NCI-H146 treated with DMSO at 0.1 percent for 48 hours (cell line): ENCODE data around the gene LURAP1L.
A peak's percentile ranks its signal among the peaks of the same experiment; 100 is the strongest.

Source experiments
- DNase-seq: peaks from one replicate; lab custom pipeline; 2025; ENCODE audit not compliant: unreplicated experiment; lab: John Stamatoyannopoulos, UW

Gene LURAP1L

DNA sequence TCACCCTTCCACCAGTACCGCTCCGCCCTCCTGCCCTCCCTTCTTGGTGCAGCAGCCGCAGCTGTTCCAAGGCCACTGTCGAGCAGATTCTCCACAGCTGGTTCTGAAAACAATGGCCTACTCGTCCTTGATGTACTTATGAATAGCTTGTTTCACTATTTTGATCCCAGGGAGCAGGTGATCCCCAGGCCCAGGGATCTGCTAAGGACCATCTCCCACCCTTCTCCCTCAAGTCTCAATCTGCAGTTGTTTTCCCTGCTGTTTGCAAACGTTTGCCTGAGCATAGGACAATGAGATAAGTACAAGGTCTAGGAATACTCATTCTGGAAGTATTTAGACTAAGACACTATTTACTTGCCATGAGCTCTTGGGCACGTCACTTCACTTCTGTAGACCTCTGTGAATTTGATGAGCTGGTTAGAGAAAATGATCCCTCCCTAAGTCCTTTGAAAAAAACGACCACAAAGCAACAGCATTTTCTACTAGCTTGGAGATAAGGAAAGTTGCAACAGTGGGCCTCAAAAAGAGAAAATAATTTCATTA, 1.8 kb downstream of the LURAP1L start:
- no peak for DNase-seq

DNA sequence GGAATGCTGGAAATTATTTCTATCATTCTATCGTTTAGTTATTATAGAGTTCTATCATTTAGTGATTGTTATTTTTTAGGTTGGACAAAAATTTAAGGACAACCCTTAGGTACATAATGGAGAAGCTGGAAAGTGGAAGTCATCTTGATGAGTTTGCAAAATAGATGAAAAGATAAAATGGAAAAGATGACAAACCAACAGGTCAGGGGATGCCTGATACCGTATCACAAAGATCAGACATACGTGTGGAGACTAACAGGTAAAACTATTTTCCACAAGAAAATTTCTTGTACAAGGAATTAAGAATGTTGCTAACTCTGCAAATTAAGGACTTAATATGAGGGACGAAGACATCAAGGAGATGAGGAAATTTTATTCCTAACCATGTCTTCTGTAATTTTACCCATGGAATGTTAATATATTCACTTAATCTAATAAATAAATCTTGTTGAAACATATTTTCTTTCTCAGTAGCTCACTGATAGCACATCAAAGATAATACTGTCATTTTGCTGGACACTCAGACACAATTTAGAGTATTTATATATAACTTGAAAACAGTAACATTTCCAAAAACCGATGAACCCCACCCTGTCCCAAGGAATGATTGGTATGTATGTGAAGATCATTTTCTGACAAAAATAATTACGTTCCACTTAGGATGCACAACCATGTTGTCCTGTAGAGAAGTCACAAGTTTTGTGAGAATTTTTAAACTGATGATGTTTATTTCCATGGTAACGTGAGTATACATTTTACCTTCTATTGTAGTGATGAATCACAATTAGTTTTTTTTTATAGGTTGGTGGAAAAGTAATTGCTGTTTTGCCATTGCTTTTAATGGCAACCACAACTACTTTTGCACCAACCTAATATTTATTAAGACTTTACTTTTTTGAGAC, 2.6 kb downstream of the LURAP1L start:
- no peak for DNase-seq

DNA sequence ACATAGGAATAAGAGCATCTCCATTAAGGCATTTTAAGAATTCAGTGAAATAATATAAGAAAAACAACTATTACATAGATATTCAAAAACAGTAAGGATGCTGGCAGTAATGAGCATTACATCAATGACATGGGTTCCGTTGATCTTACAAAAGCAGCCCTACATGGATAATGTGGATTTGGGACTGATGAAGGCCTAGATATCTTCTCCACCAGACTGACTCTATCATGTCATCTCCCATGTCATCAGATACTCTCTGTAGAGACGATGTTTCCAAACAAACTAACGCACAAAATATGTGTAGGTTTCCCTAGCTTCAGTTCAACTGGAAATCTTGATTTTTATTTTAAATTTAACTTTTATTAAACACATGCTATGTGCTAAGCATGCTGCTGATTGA, 3.6 kb downstream of the LURAP1L start:
- DNase-seq, result no peak

DNA sequence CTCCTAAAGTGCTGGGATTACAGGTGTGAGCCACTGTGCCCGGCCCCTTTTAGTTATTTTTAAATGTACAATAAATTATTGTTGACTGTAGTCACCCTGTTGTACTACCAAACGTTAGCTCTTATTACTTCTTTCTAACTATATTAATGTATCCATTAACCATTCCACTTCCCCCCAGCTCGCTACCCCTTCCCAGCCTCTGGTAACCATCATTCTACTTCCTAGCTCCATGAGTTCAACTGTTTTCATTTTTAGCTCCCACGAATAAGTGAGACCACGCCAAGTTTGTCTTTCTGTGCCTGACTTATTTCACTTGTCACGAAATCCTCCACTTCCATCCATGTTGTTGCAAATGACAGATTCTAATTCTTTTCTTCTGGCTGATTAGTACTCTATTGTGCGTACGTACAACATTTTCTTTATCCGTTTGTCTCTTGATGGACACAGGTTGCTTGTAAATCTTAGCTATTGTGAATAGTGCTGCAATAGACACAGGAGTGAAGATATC, 6.5 kb downstream of the LURAP1L start:
- no peak for DNase-seq

DNA sequence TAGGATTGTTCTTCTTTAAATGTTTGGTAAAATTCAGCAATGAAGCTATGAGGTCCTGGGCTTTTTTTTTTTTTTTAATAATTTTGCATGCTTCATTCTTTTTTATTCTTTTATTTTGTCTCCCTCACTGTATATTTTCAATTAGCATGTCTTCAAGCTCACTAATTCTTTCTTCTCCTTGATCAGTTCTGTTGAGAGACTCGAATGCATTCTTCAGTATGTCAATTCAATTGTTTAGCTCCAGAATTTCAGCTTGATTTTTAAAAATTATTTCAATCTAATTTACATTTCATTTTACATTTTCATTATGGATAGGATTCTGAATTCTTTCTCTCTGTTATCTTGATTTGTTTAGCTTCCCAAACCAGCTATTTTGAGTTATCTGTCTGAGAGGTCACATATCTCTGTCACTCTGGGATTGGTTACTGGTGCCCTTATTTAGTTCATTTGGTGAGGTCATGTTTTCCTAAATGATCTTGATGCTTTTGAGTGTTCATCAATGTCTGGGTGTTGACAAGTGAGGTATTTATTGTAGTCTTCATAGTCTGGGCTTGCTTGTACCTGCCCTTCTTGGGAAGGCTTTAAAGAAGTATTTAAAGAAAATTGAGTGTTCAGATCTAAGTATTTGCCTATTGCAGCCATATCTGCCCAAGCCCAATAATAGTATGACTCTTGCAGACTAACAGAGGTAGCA, 9.1 kb downstream of the LURAP1L start:
- DNase-seq, result no peak

DNA sequence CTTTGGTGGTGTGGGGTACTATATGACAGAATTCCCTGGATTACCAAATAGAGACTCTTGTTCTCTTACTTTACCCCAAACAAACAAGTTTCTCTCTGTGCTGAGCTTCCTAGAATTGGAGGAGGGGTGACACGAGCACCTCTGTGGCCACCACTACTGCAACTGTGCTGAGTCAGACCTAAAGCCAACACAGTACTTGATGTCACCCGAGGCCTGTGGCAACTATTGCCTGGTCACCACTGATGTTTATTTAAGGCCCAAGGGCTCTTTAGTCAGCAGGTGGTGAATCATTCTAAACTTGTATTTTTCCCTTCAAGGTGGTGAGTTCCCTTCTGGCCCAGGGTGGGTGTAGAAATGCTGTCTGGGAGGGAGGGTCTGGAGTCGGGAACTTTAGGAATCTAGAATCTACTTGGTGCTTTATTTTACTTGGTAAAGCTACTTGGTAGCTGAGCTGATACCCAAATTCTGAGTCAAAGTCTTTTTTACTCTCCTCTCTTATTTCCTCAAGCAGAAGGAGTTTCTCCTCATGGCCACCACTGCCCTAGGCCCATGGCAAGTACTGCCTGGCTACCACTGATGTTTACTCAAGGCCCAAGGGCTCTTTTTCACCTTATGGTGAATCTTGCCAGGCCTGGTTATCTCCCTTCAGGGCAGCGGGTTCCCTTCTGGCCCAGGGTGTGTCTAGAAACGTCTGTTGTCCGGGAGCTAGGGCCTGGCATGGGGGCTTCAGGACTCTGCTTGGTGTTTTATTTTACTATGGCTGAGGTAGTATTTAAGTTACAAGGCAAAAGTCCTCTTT, 9.8 kb downstream of the LURAP1L start:
- no peak for DNase-seq

DNA sequence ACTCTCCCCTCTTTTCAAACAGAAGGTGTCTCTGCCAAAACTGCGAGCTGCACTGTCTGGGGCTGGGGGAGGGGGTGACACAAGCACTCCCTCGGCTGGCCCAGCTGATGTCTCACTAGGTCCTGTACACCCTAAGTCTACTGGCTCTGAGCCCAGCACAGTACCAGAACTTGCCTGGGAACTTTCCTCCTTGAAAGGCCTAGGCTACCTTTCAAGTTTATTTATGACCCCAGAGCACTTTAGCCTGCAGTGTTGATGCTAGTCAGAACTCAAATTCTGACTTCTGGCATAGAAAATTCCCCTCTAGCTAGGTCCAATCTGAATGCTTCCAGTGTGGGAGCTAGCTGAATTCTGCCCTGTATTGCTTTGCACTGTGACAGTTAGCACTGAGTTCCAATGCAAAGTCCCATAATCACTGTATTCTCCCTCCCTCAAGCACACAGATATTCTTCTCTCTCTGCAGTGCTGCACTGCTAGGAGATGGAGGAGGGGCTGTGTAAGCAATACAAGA, 10.5 kb downstream of the LURAP1L start:
- DNase-seq, result no peak

DNA sequence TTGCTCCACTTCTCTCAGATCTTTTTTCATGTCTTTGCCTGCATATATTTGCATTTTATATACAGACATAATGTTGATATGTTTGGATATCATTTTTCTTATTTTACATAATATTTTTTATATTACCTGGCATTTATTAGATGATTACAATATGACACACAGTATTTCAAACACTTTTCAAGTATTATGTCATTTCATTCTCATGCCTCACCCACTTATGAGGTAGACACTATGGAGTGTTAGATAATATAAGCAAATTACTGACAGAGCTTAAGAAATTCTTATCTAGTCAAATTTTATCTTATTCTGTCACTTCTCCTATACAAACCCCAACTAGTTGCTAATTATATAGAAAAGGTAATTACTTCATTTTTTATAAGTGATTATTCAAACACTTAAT, 11.1 kb downstream of the LURAP1L start:
- no peak for DNase-seq

DNA sequence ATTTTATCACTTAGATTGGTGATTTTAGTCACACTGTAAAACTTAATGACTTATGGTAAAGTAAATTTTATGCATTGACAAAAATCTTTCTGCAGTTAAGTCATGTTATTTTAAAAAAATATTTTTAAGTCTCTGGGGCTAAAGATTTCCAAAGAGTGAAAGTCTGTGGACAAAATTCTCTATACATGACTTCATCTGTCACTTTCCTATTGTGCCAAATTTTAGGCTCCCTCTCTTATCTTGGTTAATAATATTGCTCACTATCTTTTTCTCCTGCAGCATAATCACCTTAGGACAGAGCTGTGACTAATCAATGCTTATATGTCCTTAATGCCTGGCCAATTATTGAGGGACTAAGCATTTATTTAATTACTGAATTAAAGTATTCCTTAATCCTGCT, 15.2 kb downstream of the LURAP1L start:
- no peak for DNase-seq

DNA sequence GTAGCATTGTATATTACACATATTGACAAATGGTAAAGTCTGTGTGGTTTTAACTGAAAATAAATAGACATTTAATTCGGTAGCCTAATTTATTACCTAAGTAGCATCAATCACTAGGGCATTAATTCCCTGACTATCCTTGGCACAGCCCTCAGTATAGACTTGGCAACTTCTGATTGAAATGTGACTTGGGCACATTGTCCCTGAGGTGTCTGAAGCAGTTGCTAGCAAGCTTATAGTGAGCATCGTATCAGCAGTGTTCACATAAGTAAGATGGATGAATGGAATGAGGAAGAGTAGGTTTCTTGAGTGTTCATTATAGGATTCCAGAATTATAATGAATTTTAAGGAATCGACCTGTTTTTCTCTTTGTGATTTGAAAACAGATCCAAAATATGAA, 16.1 kb downstream of the LURAP1L start:
- no peak for DNase-seq

DNA sequence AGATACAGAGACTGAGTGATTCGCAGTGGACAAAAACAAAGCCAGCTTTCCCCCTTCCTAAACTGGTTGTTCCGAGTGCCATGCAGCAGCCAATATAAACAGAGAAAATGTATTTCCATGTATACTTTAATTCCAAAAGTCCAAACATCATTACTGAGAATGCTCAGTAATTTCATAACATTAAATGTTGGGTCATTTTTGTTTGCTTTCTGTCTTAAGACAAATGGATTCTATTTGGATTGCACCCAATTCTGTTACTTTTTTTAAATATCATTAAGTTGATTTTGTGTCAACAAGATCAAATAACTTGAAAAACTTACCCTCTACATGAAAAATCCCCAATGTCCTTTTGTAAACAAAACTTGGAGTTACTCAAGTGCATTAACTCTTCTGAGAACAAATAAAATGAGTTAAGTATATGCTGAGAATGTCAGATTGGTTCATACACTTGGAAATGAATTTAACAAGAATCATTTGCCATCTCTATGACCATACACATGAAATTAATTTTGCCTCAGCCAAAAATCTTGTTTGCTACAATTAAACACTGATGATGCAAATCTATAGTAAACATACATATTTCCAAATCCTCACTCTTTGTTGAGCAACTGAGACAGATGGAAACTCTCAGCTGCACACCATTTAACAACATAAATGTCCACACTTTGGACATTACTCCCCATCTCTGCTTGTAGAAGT, 19.4 kb downstream of the LURAP1L start:
- no peak for DNase-seq

DNA sequence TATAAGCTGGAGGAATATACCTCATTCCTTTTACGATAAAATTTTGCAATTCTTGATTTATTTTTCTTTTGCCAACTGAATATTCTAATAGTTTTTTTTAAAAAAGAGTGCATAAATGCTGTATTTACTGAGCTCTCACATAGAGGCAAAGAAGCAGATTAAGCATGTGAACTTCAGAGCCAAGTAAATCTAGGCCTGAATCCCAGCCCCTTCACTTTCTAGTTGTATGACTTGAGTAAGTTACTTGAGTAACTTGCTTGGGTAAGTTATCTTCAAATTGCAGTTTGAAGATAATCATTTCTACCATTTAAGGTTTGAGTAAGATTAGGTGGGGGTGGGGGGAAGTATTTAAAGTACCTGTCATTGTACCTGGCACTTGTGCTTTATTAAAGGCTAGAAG, 21.8 kb downstream of the LURAP1L start:
- DNase-seq, result no peak

DNA sequence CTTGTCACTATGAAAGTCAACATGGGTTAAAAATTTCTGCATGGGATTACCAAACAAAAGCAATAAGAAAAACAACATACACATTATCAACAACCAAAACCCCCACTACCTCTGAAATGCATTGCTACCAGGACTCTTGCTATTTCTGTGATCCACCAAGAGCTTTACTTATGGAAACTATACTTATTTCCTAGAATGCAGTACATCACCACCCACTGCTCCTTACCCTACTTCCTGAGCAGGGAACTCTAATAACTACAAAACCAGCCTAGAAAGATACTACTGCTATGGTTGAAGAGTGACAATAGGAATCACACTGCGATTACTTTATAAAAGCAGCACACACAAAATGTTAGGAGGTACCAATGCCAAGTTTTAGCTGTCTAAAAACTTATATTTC, 22.2 kb downstream of the LURAP1L start:
- no peak for DNase-seq

DNA sequence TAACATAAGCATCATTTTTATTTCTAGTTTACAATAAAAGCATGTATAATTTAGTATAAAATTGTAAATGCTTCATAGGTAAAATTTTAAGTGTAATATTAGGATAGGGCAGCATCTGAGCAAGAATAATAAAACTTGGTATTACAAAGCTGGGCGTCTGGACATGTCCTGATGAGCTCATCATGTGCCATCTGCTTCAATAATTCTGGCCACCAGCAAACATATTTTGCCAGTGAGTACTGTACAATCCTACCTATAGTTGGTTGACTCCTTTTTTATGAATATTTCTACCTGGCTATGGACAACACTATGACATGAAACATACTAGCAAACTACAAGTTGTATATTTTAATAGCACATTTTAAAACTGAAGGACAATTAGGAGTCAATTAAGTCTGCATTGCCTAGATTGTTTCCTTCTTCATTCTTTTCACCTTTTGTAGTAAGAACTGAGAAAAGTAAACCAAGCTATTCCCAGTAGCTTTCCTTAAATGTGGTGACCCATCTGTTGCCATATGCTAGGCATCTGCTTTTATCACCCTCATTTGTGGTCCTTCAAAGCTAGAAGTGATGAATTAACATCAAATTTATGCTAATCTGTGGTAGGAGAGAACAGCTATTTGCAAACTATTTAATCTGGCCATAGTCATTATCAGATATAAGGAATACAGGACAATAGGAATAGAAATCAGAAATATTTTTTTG, 23.4 kb downstream of the LURAP1L start:
- DNase-seq, result no peak

DNA sequence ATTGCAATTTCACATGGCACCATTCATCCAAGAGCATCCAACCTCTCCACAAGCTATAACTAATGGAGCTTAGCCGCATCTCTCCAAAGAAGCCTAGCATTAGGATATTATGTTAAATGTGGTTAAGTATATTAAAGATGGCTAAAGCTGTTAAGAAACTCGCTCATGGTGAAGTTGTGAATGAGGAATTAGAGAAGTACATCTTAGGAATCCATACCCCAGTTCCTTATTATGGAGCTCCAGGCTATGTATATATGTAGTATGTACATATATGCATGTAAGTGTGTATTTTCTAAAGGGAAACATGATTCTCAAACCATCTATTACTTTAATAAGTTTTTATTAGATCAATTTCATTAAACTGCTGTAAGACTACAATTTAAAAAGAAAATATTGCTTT, 26.4 kb downstream of the LURAP1L start:
- no peak for DNase-seq

DNA sequence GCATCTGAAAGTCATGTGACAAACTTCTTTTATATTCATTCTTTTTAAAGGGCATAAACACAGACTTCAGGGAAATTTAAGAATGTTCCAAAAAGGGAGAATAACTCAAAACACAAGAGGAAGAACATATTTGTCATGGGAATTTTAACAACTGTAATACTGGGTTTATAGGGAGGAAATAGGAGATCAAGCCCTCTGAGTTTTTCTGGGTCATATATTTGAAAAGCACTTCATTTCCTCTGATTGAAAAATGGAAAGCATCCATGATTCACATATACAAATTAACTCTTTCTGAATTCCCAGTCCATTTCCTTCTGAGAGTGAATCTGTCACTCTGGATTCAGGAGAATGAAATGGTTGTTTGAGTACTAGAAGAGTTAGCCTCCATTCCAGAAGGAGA, 26.8 kb downstream of the LURAP1L start:
- DNase-seq, result no peak

DNA sequence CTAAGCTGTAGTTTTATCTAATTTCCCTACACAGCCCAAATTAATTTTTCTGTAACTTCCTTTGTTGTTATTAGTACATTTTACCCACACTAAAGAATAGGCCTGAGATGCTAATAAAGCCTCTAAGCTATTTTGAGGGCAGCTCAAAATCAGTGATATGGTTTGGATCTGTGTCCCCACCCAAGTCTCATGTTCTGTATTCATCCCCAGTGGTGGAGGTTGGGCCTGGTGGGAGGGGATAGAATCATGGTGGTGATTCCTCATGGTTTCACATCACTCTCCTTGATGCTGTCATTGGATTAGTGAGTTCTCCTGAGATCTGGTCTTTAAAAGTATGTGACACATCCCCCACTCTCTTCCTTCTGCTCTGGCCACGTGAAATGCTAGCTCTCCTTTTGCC, 27.3 kb downstream of the LURAP1L start:
- DNase-seq, result no peak

DNA sequence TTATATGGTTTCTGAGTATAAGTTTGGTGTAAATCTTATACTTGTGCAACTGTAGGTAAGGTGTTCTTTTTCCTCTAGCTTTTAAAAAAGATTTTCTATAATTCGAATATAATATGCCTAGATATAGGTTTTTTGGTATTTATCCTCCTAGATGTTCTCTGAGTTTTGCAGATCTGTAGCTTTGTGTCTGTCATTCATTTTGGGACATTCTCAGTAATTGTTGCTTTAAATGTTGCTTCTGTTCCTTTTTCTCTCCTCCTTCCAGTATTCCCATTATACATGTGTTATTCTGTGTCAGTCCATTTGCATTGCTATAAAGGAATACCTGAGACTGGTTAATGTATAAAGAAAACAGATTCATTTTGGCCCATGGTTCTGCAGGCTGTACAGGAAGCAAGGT, 33.7 kb downstream of the LURAP1L start:
- no peak for DNase-seq

DNA sequence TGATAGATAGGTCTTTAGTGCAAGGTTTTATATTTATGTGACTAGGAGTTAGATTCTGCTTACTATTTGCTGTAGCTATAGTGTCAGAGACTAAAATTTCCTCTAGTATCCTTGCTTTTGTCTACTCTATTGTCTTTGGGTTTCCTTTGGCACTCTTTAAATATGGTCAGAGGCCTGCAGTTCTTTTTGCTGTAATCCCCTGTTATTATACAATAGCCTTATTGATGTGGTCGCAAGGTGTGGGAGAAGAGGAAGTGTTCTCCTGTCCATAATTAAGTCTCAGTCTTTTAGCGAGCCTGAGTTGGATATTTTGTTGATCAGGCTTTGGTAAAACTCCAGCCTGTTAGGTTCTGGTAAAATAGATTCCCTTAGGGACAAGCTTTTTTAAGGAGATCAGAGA, 34.9 kb downstream of the LURAP1L start:
- DNase-seq, result peak; percentile 38

DNA sequence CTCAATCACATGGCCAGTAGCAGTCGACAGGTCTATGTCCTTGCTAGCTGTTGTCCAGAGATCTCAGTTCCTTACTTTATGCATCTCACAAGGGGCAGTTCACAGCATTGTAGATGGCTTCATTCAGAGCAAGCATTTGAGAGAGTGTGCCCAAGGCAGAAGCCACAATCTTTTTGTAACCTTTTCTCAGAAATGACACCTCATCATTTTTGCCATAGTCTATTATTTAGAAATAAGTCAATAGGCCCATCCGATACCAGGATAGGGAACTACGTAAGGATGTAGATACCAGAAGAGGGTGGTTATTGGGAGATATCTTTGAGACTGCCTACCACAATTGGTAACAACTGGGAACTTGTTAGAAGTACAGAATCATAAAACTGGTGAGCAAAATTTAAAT, 37.1 kb downstream of the LURAP1L start:
- DNase-seq, result no peak
